ENCODE data around the gene FAM193B. TPM values are rescaled to one million over a fixed set of nuclear protein-coding genes. Genes with fewer than 3 reads are reported as not detected.

The FAM193B gene
- total and polyA plus RNA-seq, 4 donors = 14.3 to 31.8 (median 15.8) TPM

GRCh38 chr5:177489119-177489716, 65.1 kb downstream of the FAM193B start (continued):
- TF ChIP-seq FOXA2 (IDR thresholded peaks at IDR 0.05) (no peak), YY1 (IDR thresholded peaks at IDR 0.05) (no peak), GABPA (IDR thresholded peaks at IDR 0.05 in 1 of 2, conservative IDR thresholded peaks at IDR 0.05 in 1 of 2) (no peak), HNF4G (IDR thresholded peaks at IDR 0.05) (no peak), HNF4A (conservative IDR thresholded peaks at IDR 0.05) (no peak), RXRA (IDR thresholded peaks at IDR 0.05) (no peak), MAX (IDR thresholded peaks at IDR 0.05) (no peak)
- TF ChIP-seq, protein P1, sequence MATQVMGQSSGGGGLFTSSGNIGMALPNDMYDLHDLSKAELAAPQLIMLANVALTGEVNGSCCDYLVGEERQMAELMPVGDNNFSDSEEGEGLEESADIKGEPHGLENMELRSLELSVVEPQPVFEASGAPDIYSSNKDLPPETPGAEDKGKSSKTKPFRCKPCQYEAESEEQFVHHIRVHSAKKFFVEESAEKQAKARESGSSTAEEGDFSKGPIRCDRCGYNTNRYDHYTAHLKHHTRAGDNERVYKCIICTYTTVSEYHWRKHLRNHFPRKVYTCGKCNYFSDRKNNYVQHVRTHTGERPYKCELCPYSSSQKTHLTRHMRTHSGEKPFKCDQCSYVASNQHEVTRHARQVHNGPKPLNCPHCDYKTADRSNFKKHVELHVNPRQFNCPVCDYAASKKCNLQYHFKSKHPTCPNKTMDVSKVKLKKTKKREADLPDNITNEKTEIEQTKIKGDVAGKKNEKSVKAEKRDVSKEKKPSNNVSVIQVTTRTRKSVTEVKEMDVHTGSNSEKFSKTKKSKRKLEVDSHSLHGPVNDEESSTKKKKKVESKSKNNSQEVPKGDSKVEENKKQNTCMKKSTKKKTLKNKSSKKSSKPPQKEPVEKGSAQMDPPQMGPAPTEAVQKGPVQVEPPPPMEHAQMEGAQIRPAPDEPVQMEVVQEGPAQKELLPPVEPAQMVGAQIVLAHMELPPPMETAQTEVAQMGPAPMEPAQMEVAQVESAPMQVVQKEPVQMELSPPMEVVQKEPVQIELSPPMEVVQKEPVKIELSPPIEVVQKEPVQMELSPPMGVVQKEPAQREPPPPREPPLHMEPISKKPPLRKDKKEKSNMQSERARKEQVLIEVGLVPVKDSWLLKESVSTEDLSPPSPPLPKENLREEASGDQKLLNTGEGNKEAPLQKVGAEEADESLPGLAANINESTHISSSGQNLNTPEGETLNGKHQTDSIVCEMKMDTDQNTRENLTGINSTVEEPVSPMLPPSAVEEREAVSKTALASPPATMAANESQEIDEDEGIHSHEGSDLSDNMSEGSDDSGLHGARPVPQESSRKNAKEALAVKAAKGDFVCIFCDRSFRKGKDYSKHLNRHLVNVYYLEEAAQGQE (IDR thresholded peaks at IDR 0.05) = no peak

DNA sequence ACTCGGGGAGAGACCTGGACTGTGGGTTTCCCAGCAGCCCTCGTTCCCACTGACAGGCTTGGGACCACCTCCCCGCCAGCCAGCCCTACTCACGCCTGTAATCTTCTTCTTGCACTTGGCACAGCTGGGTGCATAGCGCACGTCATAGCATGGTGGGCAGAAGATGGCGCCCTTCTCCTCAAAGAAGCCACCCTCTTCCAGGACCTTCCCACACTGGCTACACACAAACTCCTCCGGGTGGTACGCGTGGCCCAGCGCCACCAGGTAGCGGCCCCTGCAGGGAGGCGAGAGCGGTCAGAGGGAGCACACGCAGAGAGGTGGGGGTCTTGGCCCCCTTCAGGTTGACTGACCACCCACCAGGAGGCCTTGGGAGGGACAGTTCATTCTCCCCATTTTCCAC, 66.4 kb downstream of the FAM193B start:
- 95% methylated on average over 15 of the region's 15 CpGs for WGBS
- TF ChIP-seq RAD21 (IDR thresholded peaks at IDR 0.05) (no peak), ZBTB33 (IDR thresholded peaks at IDR 0.05) (no peak), TAF1 (conservative IDR thresholded peaks at IDR 0.05) (no peak), MAX (IDR thresholded peaks at IDR 0.05) (no peak), RXRA (IDR thresholded peaks at IDR 0.05) (no peak)
- TF ChIP-seq, protein P1 (IDR thresholded peaks at IDR 0.05) = no peak
- TF ChIP-seq, protein P2, sequence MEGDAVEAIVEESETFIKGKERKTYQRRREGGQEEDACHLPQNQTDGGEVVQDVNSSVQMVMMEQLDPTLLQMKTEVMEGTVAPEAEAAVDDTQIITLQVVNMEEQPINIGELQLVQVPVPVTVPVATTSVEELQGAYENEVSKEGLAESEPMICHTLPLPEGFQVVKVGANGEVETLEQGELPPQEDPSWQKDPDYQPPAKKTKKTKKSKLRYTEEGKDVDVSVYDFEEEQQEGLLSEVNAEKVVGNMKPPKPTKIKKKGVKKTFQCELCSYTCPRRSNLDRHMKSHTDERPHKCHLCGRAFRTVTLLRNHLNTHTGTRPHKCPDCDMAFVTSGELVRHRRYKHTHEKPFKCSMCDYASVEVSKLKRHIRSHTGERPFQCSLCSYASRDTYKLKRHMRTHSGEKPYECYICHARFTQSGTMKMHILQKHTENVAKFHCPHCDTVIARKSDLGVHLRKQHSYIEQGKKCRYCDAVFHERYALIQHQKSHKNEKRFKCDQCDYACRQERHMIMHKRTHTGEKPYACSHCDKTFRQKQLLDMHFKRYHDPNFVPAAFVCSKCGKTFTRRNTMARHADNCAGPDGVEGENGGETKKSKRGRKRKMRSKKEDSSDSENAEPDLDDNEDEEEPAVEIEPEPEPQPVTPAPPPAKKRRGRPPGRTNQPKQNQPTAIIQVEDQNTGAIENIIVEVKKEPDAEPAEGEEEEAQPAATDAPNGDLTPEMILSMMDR (IDR thresholded peaks at IDR 0.05; ENCODE audit: low read depth, low read length, missing input control) = no peak
- Histone ChIP-seq H3K27me3 (ENCODE audit: control insufficient read depth in 4 of 4, insufficient read depth in 4 of 4, low read length in 3 of 4) (no peaks in the 10 kb centered on the region), H3K9me3 (ENCODE audit: control insufficient read depth in 4 of 4, low read length in 3 of 4) (no peaks in the 10 kb centered on the region), H3K4me3 (ENCODE audit: low read depth in 1 of 3, low read length in 3 of 3) (no peak overlapping the region), H3K4me1 (ENCODE audit: control insufficient read depth in 4 of 4, insufficient read depth in 4 of 4, low read length in 3 of 4) (no peaks in the 10 kb centered on the region), H3K9ac (ENCODE audit: low read depth in 1 of 2, low read length in 2 of 2) (no peak overlapping the region), H3K36me3 (ENCODE audit: control insufficient read depth in 4 of 4, insufficient read depth in 3 of 4, low read depth in 1 of 4, low read length in 3 of 4) (peaks cover 0 to 4% (median under 1%) of the 10 kb centered on the region in 4 donors), H3K27ac (ENCODE audit: low read depth in 1 of 2, low read length in 2 of 2) (no peak overlapping the region)
- DNase-seq (ENCODE audit: low spot score) = no peak
